ENCODE measurements around the gene ACER2.

GRCh38 chr9:19464061-19464763, 55.4 kb downstream of the ACER2 start:
- TF ChIP-seq AFF4 (CRISPR knock-in tag; IDR thresholded peaks at IDR 0.05; ENCODE audit: borderline replicate concordance): no peak
- TF ChIP-seq MYBL2 (CRISPR knock-in tag; IDR thresholded peaks at IDR 0.05): no peak
